Measurements from ENCODE around the gene MRPS23. TPM values are rescaled to one million over a fixed set of nuclear protein-coding genes. Genes with fewer than 3 reads are reported as not detected.
A peak's percentile ranks its signal among the peaks of the same experiment; 100 is the strongest.

MRPS23 gene
- total and polyA plus RNA-seq, 2 of the 13 experiments (the other 11 are each of a cell fraction or from before 2014, with no cell fraction given), result 63.2 to 181 TPM

DNA sequence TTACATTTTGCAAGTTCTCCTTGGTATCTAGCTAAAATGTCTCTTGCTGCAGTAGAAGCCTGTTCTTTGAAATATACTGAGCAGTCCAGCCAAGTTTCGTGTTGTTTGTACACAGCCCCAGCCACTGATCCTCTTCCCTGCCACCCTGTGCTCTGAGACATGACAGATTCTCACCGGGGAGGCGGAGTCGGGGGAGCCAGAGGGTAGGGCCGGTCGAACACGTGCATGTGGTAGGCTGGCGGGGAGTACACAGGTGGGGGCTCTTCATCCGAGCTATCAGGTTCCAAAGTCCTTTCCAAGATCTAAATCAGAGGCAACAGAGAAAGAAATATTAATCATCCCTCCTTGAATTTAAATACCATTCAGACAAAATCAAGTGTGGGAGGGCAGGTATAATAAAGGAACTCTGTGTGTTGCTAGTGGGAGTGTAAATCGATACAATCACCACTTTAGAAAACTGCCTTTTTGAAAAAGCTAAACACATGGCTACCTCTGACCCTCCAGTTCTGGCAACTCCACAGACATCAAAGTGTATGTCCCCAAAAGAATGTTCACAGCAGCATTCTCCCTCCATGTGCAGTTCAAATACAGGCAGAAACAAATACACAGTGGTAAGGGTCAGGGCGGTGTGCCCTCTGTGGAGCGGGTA lies 29.7 kb upstream of the MRPS23 start (continued):
- peak; percentile 41 for TF ChIP-seq HNF4A (CRISPR knock-in tag; IDR thresholded peaks at IDR 0.05)
- peak; percentile 37; the same call in 1 of the 3 replicates for TF ChIP-seq MXI1 (IDR thresholded peaks at IDR 0.05; ENCODE audit: borderline replicate concordance, low read depth, low read length)
- TF ChIP-seq, protein P1, sequence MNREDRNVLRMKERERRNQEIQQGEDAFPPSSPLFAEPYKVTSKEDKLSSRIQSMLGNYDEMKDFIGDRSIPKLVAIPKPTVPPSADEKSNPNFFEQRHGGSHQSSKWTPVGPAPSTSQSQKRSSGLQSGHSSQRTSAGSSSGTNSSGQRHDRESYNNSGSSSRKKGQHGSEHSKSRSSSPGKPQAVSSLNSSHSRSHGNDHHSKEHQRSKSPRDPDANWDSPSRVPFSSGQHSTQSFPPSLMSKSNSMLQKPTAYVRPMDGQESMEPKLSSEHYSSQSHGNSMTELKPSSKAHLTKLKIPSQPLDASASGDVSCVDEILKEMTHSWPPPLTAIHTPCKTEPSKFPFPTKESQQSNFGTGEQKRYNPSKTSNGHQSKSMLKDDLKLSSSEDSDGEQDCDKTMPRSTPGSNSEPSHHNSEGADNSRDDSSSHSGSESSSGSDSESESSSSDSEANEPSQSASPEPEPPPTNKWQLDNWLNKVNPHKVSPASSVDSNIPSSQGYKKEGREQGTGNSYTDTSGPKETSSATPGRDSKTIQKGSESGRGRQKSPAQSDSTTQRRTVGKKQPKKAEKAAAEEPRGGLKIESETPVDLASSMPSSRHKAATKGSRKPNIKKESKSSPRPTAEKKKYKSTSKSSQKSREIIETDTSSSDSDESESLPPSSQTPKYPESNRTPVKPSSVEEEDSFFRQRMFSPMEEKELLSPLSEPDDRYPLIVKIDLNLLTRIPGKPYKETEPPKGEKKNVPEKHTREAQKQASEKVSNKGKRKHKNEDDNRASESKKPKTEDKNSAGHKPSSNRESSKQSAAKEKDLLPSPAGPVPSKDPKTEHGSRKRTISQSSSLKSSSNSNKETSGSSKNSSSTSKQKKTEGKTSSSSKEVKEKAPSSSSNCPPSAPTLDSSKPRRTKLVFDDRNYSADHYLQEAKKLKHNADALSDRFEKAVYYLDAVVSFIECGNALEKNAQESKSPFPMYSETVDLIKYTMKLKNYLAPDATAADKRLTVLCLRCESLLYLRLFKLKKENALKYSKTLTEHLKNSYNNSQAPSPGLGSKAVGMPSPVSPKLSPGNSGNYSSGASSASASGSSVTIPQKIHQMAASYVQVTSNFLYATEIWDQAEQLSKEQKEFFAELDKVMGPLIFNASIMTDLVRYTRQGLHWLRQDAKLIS (CRISPR knock-in tag; IDR thresholded peaks at IDR 0.05), result no peak; the same call in 1 of the 2 replicates
- TF ChIP-seq, protein P2, sequence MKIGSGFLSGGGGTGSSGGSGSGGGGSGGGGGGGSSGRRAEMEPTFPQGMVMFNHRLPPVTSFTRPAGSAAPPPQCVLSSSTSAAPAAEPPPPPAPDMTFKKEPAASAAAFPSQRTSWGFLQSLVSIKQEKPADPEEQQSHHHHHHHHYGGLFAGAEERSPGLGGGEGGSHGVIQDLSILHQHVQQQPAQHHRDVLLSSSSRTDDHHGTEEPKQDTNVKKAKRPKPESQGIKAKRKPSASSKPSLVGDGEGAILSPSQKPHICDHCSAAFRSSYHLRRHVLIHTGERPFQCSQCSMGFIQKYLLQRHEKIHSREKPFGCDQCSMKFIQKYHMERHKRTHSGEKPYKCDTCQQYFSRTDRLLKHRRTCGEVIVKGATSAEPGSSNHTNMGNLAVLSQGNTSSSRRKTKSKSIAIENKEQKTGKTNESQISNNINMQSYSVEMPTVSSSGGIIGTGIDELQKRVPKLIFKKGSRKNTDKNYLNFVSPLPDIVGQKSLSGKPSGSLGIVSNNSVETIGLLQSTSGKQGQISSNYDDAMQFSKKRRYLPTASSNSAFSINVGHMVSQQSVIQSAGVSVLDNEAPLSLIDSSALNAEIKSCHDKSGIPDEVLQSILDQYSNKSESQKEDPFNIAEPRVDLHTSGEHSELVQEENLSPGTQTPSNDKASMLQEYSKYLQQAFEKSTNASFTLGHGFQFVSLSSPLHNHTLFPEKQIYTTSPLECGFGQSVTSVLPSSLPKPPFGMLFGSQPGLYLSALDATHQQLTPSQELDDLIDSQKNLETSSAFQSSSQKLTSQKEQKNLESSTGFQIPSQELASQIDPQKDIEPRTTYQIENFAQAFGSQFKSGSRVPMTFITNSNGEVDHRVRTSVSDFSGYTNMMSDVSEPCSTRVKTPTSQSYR (CRISPR knock-in tag; IDR thresholded peaks at IDR 0.05; ENCODE audit: borderline replicate concordance), result peak; percentile 38; the same call in 1 of the 2 replicates
- TF ChIP-seq ZSCAN9 (CRISPR knock-in tag; IDR thresholded peaks at IDR 0.05; ENCODE audit: borderline replicate concordance), result no peak
- no peak for TF ChIP-seq ZSCAN25 (CRISPR knock-in tag; IDR thresholded peaks at IDR 0.05)
- TF ChIP-seq, protein P3, sequence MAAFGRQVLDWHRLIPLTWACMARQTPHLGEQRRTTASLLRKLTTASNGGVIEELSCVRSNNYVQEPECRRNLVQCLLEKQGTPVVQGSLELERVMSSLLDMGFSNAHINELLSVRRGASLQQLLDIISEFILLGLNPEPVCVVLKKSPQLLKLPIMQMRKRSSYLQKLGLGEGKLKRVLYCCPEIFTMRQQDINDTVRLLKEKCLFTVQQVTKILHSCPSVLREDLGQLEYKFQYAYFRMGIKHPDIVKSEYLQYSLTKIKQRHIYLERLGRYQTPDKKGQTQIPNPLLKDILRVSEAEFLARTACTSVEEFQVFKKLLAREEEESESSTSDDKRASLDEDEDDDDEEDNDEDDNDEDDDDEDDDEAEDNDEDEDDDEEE (CRISPR knock-in tag; IDR thresholded peaks at IDR 0.05), result no peak
- TF ChIP-seq CBX2 (IDR thresholded peaks at IDR 0.05; ENCODE audit: low read depth, low read length), result no peak
- no peak for TF ChIP-seq CBX2 (CRISPR knock-in tag; IDR thresholded peaks at IDR 0.05; ENCODE audit: low read depth)
- TF ChIP-seq ZNF724P (CRISPR knock-in tag; IDR thresholded peaks at IDR 0.05; ENCODE audit: borderline replicate concordance), result no peak
- TF ChIP-seq STAT5B (CRISPR knock-in tag; IDR thresholded peaks at IDR 0.05), result no peak
- TF ChIP-seq ZBTB1 (CRISPR knock-in tag; IDR thresholded peaks at IDR 0.05; ENCODE audit: borderline replicate concordance), result no peak
- no peak for TF ChIP-seq NFIB (CRISPR knock-in tag; IDR thresholded peaks at IDR 0.05; ENCODE audit: borderline replicate concordance)
- TF ChIP-seq, protein P4, sequence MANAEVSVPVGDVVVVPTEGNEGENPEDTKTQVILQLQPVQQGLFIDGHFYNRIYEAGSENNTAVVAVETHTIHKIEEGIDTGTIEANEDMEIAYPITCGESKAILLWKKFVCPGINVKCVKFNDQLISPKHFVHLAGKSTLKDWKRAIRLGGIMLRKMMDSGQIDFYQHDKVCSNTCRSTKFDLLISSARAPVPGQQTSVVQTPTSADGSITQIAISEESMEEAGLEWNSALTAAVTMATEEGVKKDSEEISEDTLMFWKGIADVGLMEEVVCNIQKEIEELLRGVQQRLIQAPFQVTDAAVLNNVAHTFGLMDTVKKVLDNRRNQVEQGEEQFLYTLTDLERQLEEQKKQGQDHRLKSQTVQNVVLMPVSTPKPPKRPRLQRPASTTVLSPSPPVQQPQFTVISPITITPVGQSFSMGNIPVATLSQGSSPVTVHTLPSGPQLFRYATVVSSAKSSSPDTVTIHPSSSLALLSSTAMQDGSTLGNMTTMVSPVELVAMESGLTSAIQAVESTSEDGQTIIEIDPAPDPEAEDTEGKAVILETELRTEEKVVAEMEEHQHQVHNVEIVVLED (CRISPR knock-in tag; IDR thresholded peaks at IDR 0.05; ENCODE audit: borderline replicate concordance), result no peak; the same call in 1 of the 2 replicates
- TF ChIP-seq KLF15 (CRISPR knock-in tag; IDR thresholded peaks at IDR 0.05; ENCODE audit: borderline replicate concordance), result no peak
- no peak for TF ChIP-seq ZNF816 (CRISPR knock-in tag; IDR thresholded peaks at IDR 0.05; ENCODE audit: borderline replicate concordance)
- TF ChIP-seq ZNF768 (CRISPR knock-in tag; IDR thresholded peaks at IDR 0.05), result no peak
- no peak for TF ChIP-seq JUND (CRISPR knock-in tag; IDR thresholded peaks at IDR 0.05)
- no peak for TF ChIP-seq ZNF879 (CRISPR knock-in tag; IDR thresholded peaks at IDR 0.05)
- no peak for TF ChIP-seq ZNF10 (CRISPR knock-in tag; IDR thresholded peaks at IDR 0.05; ENCODE audit: borderline replicate concordance, low read depth)

Data from HepG2 (cell line).